ENCODE measurements around the gene NUAK1.

The NUAK1 gene

DNA sequence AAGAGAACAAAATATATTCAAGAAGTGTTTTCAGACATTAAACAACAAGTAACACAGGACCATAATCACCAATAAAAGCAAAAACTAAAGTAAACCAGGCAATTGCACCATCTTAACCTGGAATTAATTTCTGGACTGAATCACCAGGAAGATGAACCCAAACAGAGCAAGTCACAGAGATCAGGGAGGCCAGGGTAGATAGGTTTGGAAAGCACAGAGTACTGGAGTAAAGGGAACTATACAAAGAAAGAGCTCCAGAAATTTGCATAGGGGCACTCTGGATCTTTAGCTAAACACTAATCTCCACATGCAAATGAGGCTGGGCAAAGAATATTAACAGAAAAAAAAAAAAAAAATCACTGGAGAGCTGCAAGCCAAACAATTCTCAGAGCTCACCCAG, 84.7 kb downstream of the NUAK1 start:
- Histone ChIP-seq H3K36me3 (ENCODE audit: control insufficient read depth, insufficient read depth, low read length) (no peaks in the 10 kb centered on the region), H3K9ac (ENCODE audit: low read length) (no peak overlapping the region), H3K27me3 (ENCODE audit: control insufficient read depth, insufficient read depth, low read length) (no peaks in the 10 kb centered on the region), H3K4me3 (ENCODE audit: low read length) (no peak overlapping the region), H3K4me1 (ENCODE audit: control insufficient read depth, insufficient read depth, low read length) (no peaks in the 10 kb centered on the region), H3K9me3 (ENCODE audit: control insufficient read depth, low read length) (no peaks in the 10 kb centered on the region)

DNA sequence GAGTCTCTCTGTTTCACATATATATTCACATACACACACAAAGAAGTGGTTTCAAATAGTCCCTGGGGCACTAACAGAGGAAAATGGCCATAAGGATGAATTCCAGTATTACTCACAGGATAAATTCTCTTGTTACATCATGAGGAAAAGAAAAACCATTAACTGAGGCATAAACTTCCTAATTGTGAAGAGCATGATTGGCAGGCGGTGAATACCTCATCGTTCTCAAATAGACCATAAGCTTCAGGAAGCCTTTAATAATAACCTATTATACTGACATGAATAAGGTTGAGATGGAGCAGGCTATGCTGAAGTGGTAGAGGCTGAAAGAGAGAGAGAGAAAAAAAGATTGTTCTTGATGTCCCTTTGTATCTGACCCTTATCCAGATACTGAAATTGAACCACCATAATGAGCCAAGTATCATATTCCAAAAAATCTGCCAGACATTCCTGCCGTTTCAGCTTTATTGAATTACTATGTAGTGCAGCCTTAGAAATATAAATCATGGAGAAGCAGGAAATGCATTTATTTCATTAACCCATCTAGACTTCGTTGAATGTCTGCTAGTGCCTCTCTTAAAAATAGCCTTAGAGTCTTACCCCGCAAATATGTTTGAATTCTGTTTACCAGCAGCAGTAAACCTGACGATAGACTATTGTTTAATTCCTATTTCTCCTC, 86.8 kb downstream of the NUAK1 start:
- Histone ChIP-seq H3K4me3 (ENCODE audit: low read length) (no peak overlapping the region), H3K9ac (ENCODE audit: low read length) (no peak overlapping the region), H3K36me3 (ENCODE audit: control insufficient read depth, insufficient read depth, low read length) (no peaks in the 10 kb centered on the region), H3K4me1 (ENCODE audit: control insufficient read depth, insufficient read depth, low read length) (no peaks in the 10 kb centered on the region), H3K27me3 (ENCODE audit: control insufficient read depth, insufficient read depth, low read length) (no peaks in the 10 kb centered on the region), H3K9me3 (ENCODE audit: control insufficient read depth, low read length) (no peaks in the 10 kb centered on the region)

DNA sequence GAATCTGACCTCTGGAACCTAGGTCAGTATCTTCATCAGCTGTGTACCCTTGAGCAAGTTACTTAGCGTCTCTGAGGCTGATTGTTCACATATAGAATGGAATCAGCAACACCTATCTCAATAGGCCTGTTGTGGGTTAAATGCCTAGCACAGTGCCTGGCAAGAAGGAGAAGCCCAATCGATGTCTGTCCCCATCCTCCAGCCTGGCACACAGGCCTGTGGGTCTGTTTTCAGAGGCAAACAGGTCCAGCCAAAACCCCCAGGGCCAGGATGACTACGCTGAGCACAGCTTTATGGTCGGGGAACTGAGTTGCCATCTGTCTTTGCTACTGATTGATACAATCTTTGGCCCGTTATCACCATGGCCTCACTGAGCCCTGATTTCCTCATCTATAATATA, 89.2 kb downstream of the NUAK1 start:
- Histone ChIP-seq H3K36me3 (ENCODE audit: control insufficient read depth, insufficient read depth, low read length) (no peaks in the 10 kb centered on the region), H3K27me3 (ENCODE audit: control insufficient read depth, insufficient read depth, low read length) (no peaks in the 10 kb centered on the region), H3K9me3 (ENCODE audit: control insufficient read depth, low read length) (no peaks in the 10 kb centered on the region), H3K4me1 (ENCODE audit: control insufficient read depth, insufficient read depth, low read length) (no peaks in the 10 kb centered on the region), H3K9ac (ENCODE audit: low read length) (no peak overlapping the region), H3K4me3 (ENCODE audit: low read length) (no peak overlapping the region)

DNA sequence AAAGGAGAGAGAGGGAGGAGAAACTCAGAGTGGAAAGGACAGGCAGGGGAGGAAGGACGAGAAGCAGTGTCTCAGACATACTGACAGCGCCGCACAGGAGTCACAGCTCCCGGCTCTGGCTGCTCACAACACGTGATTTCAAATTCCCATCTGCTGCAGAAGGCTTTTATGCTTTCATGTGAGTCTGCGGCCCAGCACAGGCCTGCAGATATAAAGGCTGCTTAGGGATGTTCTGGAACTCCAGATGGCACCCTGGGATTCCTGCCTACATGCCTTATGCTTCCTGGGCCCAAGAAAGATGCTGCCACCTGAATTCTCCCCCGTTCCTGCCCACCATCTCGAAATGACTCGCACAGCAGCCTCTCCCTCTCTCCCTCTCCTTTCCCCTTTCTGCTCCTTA, 89.6 kb downstream of the NUAK1 start:
- Histone ChIP-seq H3K4me3 (ENCODE audit: low read length) (no peak overlapping the region), H3K36me3 (ENCODE audit: control insufficient read depth, insufficient read depth, low read length) (no peaks in the 10 kb centered on the region), H3K4me1 (ENCODE audit: control insufficient read depth, insufficient read depth, low read length) (no peaks in the 10 kb centered on the region), H3K9ac (ENCODE audit: low read length) (no peak overlapping the region), H3K9me3 (ENCODE audit: control insufficient read depth, low read length) (no peaks in the 10 kb centered on the region), H3K27me3 (ENCODE audit: control insufficient read depth, insufficient read depth, low read length) (no peaks in the 10 kb centered on the region)

DNA sequence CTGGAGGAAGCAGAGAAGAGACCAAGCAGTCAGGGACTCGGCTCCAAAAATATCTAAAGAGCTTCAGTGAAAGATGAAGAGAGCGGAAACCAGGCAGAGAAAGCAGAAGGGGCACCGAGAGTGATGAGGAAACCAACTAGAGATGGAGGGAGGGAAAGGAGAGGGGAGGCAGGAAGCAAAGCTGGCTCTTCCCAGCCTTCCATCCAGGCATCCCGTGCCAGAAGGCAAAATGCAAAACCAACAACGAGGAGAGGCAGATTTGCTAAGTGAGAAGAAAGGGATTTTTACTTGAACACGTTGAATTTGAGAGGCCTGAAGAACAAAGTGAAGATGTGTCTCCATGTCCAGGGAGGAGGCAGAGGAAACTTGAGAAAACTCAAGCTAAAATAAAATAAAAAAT, 90.1 kb downstream of the NUAK1 start:
- no peak overlapping the region for H3K4me3 ChIP-seq (ENCODE audit: low read length)
- no peaks in the 10 kb centered on the region for H3K4me1 ChIP-seq (ENCODE audit: control insufficient read depth, insufficient read depth, low read length)
- no peaks in the 10 kb centered on the region for H3K36me3 ChIP-seq (ENCODE audit: control insufficient read depth, insufficient read depth, low read length)
- H3K27me3 ChIP-seq (ENCODE audit: control insufficient read depth, insufficient read depth, low read length) = no peaks in the 10 kb centered on the region
- no peaks in the 10 kb centered on the region for H3K9me3 ChIP-seq (ENCODE audit: control insufficient read depth, low read length)
- no peak overlapping the region for H3K9ac ChIP-seq (ENCODE audit: low read length)

DNA sequence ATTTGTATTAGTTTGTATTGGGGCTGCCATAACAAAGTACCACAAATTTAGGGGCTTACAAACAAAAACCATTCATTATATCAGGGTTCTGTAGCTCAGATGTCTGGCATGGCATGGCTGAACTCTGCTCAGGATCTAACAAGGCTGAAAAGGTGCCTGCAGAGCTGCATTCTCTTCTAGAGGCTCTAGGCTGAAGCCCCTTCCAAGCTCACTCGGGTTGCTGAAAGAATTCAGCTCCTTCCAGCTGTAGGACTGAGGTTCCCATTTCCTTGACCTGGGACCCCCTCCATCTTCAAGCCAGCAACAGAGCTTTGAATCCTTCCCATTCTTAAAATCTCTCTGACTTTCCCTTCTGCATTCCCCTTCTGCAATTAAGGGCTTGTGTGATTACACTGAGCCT, 90.7 kb downstream of the NUAK1 start:
- Histone ChIP-seq H3K4me3 (ENCODE audit: low read length) (no peak overlapping the region), H3K27me3 (ENCODE audit: control insufficient read depth, insufficient read depth, low read length) (no peaks in the 10 kb centered on the region), H3K36me3 (ENCODE audit: control insufficient read depth, insufficient read depth, low read length) (no peaks in the 10 kb centered on the region), H3K9ac (ENCODE audit: low read length) (no peak overlapping the region), H3K4me1 (ENCODE audit: control insufficient read depth, insufficient read depth, low read length) (no peaks in the 10 kb centered on the region), H3K9me3 (ENCODE audit: control insufficient read depth, low read length) (no peaks in the 10 kb centered on the region)

DNA sequence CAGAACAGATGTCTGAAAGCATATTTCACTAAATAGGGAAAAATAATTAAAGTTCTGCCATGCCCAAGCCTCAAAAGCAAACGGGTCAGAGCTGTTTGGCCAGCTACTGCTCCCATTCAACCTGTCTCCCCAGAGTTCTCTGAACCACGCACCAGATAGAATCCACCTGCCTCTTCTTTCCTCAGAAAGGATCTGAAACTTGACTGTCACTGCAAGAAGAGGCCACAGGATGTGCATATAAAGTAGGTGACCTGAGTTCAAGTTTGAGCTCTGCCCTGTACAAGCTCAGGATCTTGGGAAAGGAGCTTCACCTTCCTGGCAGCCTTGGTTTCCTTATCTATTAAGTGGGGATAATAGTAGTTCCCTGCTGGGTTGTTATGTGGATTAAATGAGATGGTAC, 91.8 kb downstream of the NUAK1 start:
- Histone ChIP-seq H3K27me3 (ENCODE audit: control insufficient read depth, insufficient read depth, low read length) (no peaks in the 10 kb centered on the region), H3K4me3 (ENCODE audit: low read length) (no peak overlapping the region), H3K9me3 (ENCODE audit: control insufficient read depth, low read length) (no peaks in the 10 kb centered on the region), H3K4me1 (ENCODE audit: control insufficient read depth, insufficient read depth, low read length) (no peaks in the 10 kb centered on the region), H3K9ac (ENCODE audit: low read length) (no peak overlapping the region), H3K36me3 (ENCODE audit: control insufficient read depth, insufficient read depth, low read length) (no peaks in the 10 kb centered on the region)

DNA sequence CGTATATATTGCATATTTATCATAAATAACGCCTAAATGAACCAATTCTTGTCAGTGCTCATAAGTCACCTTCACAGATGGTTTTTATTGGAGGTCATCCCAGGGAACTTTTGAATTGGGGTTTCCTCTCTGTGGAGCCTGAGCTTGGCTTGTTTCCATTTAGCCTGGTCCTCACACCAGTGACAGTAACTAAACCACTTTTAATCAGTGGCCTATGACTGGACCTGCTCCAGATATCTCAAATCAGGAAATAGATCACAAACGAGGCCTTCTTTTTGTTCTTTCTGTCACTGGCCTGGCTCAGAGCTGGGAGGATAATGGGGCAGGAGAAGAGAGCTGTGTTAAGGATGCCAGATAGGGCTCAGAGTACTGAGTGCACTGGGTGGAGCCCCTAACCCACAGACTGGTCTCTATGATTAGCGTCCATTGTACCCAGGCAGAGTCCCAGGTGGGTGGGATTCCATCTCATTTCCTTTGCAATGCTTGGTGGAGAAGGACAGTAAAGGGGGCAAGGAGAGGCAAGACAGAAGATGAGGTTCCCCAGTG, 92.4 kb downstream of the NUAK1 start:
- Histone ChIP-seq H3K4me3 (ENCODE audit: low read length) (no peak overlapping the region), H3K36me3 (ENCODE audit: control insufficient read depth, insufficient read depth, low read length) (no peaks in the 10 kb centered on the region), H3K27me3 (ENCODE audit: control insufficient read depth, insufficient read depth, low read length) (no peaks in the 10 kb centered on the region), H3K4me1 (ENCODE audit: control insufficient read depth, insufficient read depth, low read length) (no peaks in the 10 kb centered on the region), H3K9me3 (ENCODE audit: control insufficient read depth, low read length) (no peaks in the 10 kb centered on the region), H3K9ac (ENCODE audit: low read length) (no peak overlapping the region)

DNA sequence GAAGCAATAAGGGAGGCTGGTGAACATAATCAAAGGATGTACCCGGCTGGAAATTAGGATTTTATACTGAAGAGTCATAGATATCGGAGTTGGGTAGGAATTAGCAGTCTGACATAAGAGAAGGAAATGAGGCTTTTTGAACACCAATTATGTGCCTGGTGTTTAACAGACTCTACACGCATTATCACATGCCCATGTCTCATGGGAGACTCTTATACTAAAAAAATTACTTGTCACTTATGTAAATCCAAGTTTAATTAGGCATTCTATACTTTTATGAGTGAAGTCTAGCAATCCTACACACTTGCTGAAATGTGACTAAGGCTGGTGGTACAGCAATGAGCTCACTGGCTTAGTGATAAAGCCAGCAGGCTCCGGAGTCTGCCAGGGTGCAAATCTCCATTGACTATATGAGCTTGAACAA, 93.5 kb downstream of the NUAK1 start:
- Histone ChIP-seq H3K4me1 (ENCODE audit: control insufficient read depth, insufficient read depth, low read length) (no peaks in the 10 kb centered on the region), H3K36me3 (ENCODE audit: control insufficient read depth, insufficient read depth, low read length) (no peaks in the 10 kb centered on the region), H3K27me3 (ENCODE audit: control insufficient read depth, insufficient read depth, low read length) (no peaks in the 10 kb centered on the region), H3K9ac (ENCODE audit: low read length) (no peak overlapping the region), H3K9me3 (ENCODE audit: control insufficient read depth, low read length) (no peaks in the 10 kb centered on the region), H3K4me3 (ENCODE audit: low read length) (no peak overlapping the region)

DNA sequence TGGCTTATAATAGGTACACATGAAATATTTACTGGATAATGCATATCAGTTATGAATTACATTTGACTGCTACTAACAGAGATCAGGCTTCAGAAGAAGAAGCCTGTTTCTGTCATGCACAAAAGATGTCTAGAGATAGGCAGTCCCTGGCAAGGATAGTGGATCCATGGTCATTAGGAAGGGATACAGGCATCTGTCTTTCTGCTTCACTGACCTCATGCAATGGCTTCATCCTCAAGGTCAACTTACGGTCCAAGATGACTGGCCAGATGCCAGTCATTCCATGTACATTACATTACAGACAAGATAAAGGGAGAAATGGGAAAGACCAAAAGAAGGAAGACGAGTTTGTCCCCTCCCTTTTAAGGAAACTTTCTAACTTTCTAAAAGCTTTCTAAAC, 94.0 kb downstream of the NUAK1 start:
- Histone ChIP-seq H3K9me3 (ENCODE audit: control insufficient read depth, low read length) (no peaks in the 10 kb centered on the region), H3K4me3 (ENCODE audit: low read length) (no peak overlapping the region), H3K9ac (ENCODE audit: low read length) (no peak overlapping the region), H3K4me1 (ENCODE audit: control insufficient read depth, insufficient read depth, low read length) (no peaks in the 10 kb centered on the region), H3K27me3 (ENCODE audit: control insufficient read depth, insufficient read depth, low read length) (peaks cover 2% of the 10 kb centered on the region), H3K36me3 (ENCODE audit: control insufficient read depth, insufficient read depth, low read length) (no peaks in the 10 kb centered on the region)

DNA sequence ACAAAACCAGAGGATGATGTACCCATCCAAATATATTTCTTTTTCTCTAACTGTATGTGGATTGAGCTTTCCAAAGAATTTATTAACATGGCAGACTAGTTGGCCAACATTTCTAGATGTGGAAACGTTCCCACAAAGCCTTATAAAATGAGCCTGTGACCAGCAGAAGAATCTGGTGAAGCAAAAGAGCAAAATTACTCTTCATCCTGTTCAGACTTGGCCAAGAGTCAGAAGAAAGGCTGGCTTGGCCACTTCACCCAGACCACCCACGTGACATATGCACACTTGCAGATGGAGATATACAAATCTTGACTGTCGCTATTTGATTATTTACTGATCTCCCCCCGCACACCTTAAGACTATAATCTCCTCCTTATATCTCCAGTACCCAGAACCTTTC, 96.7 kb downstream of the NUAK1 start:
- H3K4me1 ChIP-seq (ENCODE audit: control insufficient read depth, insufficient read depth, low read length) = no peaks in the 10 kb centered on the region
- H3K36me3 ChIP-seq (ENCODE audit: control insufficient read depth, insufficient read depth, low read length) = no peaks in the 10 kb centered on the region
- no peaks in the 10 kb centered on the region for H3K9me3 ChIP-seq (ENCODE audit: control insufficient read depth, low read length)
- H3K9ac ChIP-seq (ENCODE audit: low read length) = no peak overlapping the region
- no peak overlapping the region for H3K4me3 ChIP-seq (ENCODE audit: low read length)
- H3K27me3 ChIP-seq (ENCODE audit: control insufficient read depth, insufficient read depth, low read length) = peaks cover 7% of the 10 kb centered on the region

DNA sequence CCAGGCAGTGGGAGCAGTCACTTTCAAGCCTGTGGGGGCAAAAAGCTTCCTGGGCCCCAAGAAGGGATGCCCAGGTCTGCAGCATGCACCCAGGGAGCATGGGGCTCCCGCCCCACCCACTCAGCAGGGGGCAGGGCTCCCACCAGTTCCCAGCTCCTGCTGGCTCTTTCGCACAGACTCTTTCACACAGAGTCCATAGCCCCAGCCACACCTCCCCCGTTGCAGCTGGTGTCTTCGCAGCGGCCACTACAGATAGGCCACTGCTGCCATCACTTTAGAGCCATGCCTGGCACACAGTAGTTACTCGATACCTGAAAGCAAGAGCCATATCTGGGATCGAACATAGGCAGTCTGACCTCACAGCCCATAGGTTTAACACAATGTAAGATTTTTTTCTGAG, 98.2 kb downstream of the NUAK1 start:
- H3K4me3 ChIP-seq (ENCODE audit: low read length) = no peak overlapping the region
- peaks cover 7% of the 10 kb centered on the region for H3K27me3 ChIP-seq (ENCODE audit: control insufficient read depth, insufficient read depth, low read length)
- no peaks in the 10 kb centered on the region for H3K36me3 ChIP-seq (ENCODE audit: control insufficient read depth, insufficient read depth, low read length)
- no peak overlapping the region for H3K9ac ChIP-seq (ENCODE audit: low read length)
- no peaks in the 10 kb centered on the region for H3K9me3 ChIP-seq (ENCODE audit: control insufficient read depth, low read length)
- no peaks in the 10 kb centered on the region for H3K4me1 ChIP-seq (ENCODE audit: control insufficient read depth, insufficient read depth, low read length)

All from mucosa of stomach (tissue), 1 donor.